HG02981 (cell line): ENCODE measurements around the gene KDM4B.

Experiments used
- ATAC-seq: cut with Tn5 transposase; IDR thresholded peaks from one replicate; pipeline ENCODE4 v1.9.1; 2021; ENCODE audit warnings: mild to moderate bottlenecking, moderate library complexity; ENCODE audit not compliant: unreplicated experiment

KDM4B gene

DNA sequence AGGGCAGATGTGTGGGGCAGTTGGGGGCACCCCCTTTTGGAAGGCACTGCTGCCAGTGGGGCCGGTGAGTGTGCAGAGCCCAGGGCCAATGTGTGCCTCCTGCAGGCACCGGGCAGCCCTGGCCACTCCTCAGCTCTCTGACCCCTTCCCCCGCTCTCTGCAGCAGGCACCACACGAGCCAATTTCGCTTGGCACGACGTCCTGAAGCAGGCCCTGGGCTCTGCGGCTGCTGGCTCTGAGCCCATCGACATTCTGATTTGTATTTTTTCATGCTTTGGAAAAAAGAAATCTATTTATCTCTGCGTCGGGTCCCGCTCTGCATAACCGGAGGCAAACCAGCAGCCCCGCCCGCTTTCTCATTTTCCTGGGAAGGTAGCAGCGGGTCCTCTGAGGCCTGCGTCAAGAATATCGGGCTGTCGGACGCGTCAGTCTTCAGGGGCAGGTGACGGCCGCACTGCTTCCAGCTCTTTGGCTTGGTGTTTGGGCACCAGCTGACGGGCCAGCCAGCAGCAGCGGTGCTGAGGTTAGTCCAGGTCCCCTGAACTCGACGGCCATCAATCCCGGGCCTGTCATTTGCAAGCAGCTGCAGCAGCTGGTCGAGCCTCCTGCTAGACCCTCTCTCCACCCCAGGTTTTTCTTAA lies 134.3 kb downstream of the KDM4B start:
- ATAC-seq, result no peak

DNA sequence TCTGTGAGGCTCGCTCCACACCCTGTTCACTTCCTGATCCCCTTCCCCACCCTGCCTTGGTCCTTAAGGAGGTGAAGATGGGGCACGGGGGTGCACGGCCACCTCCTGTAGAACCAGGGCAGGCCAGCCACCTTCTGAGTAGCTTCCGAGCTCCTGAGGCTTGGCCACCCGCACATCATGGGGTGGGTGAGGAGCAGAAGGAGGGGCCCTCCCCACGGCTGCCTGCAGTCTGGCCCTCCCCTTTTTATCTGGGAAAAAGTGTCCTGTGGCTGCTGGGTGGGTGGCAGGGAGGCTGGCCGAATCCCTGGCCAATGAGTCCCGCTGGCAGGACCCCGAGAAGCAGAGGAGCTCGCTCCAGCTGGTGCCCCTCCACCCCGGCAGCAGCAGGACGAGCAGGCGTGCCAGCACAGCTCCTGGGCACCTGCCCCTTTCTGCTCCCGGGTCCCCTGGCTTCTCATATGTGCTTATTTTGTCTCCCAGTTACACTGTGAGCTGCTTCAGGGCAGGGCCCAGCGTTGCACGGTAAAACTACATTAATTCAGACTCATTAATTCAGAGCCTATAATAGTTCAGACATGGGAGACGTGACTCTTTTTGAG lies 135.0 kb downstream of the KDM4B start:
- no peak for ATAC-seq

DNA sequence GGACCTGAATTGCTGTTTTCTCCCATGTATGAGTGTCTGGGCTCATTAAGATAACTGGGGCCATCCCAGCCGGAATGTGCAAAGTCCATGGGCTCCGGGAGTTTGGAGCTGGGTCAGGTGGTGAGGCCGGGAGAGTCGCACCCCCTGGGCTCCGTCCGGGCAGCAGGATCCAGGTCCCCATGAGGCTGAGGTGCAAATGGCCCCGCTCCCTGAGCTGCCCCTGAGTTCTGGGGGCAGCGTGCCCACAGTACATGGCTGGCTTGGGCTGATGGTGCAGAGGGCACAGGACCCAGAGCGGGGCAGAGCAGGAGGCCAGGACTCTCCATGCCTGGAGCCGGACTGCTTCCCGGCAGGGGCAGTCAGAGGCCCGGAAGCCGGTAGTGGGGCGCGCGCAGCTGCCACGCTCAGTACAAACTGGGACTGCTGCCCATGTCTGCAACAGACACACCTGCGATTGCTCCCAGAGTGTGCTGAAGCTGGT lies 136.0 kb downstream of the KDM4B start:
- ATAC-seq, result no peak

DNA sequence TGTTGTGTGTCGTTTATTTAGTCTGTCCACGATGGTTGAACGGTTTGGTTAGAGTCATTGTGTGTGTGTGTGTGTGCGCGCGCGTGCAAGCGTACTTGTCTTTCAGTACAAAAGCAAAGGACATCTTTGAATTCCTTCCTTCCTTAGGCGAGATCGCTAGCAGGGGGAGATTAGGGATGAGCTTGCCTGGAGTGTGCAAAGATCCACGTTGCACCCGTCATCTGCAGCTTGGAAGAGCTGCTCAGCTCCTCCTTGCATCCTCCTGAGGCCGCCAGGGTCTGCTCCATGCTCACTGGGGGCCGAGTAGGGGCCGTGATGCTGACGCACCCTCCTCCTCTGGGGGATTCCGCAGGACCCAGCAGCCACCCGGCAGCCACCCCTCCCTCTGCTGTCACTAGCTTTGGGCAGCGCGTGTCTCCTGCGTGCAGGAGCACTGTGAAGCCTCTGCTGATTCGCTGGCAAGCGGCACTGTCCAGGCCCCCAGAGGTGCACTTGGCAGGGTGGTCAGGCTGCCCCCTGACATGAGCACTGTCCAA lies 137.3 kb downstream of the KDM4B start:
- no peak for ATAC-seq

DNA sequence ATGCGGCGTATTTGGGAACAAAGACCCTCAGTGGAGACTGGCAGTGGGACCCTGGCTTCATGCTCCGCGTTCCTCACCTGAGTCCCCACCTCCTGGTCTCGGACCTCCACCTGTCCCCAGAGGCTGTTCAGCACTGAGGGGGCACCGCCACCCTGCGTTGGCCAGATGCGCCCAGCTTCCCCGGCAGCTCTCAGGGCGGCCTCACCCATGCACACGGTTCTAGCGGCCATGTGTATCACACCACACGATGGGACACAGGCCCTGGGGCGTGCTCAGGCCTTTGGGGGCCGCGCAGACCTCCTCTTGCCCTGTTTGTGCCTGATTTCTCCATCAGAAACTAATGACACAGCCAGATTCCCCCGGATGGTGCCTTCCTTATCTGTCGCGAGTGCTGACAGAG lies 138.1 kb downstream of the KDM4B start:
- ATAC-seq, result no peak

DNA sequence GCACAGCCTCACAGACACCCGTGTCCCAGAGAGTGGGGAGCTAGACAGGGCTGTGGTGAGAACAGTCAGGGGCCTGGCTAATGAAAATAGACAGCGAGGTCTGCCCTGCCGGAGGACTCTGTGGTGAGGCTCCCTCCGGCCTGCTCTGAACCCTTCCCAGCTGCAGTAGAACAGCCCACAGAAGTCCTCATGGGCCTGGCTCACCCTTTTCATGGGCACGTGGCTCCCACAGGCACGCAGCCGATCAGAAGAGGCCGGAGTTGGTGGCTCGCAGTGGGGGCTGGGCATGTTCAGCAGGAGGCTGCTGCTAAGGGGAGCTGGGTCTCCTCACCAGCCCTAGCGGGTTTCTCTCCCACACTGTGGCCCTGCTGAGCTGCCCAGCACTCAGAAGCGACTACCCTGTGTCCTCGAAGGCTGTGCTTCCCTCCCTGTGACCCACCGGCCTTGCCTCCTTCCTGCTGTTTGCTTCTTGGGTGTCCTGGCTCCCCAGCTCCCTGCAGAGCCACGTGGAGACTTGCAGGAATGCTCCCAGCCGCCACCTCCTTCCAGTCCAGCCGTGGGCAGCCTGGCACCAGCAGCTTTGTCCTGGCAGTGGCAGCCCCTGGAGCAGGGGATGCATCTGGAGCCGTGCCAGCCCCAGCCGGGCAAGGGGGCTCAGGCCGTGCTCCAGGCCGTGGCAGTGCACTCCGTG lies 138.7 kb downstream of the KDM4B start:
- ATAC-seq, result no peak

DNA sequence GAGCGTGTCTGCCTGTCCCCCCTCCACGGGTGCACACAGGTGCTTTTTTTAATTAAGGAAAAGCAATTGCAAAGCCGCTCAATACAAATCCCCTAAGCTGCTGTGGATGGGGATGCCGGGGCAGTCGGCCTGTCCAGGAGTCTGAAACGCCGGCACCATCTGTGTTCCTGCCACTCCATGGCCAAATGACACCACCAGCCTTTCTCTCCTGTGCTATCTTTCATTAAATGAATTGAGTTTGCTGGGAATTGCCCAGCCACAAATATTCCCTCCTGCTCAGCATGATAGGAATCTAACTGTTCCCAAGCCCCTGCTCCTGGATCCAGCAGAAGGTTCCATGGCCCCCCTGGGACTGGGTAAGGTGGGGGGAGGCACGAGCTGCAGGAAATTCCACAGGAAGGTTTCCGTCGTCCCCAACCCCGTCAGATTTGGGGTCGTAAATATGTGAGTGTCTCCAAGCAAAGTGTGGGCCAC lies 139.2 kb downstream of the KDM4B start:
- ATAC-seq, result no peak

DNA sequence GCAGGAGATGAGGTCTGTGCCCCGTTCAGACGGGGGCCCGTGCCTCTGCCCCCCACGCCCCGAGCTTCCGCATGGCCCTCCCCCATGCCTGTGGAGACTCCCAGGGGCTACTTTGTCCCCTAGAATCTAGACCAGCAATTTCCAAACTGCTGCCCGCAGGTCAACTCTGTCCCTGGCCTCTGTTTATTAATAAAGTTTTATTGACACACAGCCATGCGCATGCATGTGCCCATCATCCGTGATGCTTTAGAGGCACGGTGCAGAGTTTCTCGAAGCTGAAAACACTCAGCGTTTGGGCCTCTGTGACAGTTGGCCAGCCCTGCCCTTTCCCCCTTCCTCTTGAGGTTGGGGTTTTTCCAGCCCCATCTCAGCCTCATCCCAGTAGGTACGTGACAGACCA lies 140.0 kb downstream of the KDM4B start:
- ATAC-seq, result no peak

DNA sequence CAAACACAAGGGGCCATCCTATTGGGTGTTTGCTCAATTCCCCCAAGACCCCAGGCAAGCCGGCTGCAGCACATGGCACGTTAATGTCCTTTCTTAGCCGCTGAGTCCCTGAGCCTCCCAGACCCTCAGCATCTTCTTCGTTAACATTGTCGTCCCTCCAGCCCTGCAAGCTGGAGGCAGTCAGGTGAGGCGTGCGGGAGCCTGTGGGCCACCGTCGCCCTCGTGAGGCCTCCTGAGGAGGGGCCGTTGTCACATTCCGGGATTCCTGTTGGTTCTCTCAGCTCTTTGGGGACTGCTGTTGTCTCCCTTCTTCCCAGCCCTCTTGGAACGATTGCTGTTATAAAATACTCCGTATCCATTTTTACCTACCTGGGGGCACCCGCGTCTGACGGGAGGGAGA lies 140.6 kb downstream of the KDM4B start:
- no peak for ATAC-seq

DNA sequence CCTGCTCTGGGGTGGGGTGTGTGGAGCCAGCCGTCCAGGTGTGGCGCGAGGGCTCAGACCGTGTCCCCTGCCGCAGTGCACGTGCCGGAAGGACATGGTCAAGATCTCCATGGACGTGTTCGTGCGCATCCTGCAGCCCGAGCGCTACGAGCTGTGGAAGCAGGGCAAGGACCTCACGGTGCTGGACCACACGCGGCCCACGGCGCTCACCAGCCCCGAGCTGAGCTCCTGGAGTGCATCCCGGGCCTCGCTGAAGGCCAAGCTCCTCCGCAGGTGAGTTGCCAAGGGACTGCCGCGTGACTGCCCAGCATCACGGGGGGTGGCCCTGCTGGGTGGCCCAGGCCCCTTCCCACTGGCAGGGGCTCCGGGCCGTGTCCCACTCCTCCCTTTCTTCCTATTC lies 141.6 kb downstream of the KDM4B start:
- ATAC-seq, result no peak

DNA sequence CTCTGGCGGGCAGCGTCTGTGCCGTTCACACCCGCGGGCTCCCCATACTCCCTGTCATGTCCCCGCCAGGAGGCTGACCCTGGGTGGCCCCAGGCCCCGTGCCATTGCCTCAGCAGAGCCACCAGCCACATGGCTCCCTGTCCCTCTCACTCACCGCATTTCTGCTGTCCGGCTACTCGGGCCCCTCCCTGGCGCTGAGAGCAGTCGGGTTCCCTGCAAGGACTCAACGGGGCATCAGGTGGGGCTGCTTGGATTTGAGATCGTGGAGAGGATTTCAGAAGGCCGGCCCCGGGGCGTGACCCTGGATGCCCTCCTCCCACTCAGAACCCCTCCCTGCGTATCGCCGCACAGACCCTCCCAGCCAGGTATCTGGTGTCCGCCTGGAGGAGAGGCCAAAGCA lies 142.1 kb downstream of the KDM4B start:
- no peak for ATAC-seq

DNA sequence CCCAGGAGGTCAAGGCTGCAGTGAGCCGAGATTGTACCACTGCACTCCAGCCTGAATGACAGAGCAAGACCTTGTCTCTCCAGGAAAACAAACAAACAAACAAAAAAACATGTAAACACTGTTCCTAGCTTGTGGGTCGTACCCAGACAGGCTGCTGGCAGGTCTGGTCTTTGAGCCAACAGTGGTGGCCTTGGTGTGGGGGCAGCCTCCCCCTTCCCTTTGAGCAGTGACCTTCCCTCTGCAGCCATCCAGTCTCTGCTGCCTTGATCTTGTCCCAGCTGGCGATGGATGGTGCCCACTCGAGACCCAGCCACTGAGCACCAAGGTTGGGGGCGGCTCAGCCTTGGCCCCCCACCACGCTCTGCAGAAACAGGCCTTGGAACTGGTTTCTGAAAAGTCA lies 143.3 kb downstream of the KDM4B start:
- ATAC-seq, result no peak

DNA sequence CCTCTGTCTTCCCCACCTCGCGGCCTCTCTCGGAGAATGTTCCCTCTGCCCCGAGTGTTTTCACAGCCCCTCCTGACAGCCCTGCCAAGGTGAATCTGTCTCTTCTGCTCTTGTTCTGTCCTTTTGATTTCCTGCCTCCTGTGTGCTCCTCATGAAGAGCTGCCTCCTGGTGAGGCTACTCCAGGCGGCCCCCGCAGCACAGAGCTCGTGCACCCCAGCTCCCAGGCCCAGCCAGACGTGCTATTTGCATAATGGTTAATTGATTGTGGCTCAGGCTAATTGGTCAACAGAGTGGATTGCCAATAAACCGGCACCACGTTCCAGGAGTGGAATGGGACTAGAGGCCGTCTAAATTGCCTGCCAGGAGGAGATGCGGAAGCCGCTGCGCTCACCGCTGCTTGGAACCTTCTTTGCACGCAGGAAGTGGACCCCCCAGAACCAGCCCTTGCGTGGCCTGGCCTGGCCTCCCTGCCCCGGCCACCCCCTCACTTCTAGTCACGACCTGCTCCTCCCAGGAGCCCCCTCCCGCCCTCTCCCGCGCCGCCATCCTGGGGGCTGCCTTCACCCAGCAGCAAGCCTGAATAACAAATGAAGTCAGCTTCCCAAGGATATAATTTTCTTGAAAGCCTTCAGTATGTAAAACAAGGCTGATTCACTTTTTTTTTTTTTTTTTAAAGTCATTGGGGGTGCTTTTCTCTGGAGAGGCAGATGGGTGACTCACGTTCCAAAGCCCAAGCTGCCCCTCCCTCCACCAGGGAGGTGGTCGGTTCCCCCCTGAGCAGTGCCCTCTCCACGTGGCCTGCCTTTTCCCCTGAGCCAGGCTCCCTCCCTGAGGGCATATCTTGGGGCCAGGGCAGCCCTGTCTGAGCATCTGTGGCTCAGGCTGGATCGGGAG lies 144.0 kb downstream of the KDM4B start:
- ATAC-seq, result no peak

DNA sequence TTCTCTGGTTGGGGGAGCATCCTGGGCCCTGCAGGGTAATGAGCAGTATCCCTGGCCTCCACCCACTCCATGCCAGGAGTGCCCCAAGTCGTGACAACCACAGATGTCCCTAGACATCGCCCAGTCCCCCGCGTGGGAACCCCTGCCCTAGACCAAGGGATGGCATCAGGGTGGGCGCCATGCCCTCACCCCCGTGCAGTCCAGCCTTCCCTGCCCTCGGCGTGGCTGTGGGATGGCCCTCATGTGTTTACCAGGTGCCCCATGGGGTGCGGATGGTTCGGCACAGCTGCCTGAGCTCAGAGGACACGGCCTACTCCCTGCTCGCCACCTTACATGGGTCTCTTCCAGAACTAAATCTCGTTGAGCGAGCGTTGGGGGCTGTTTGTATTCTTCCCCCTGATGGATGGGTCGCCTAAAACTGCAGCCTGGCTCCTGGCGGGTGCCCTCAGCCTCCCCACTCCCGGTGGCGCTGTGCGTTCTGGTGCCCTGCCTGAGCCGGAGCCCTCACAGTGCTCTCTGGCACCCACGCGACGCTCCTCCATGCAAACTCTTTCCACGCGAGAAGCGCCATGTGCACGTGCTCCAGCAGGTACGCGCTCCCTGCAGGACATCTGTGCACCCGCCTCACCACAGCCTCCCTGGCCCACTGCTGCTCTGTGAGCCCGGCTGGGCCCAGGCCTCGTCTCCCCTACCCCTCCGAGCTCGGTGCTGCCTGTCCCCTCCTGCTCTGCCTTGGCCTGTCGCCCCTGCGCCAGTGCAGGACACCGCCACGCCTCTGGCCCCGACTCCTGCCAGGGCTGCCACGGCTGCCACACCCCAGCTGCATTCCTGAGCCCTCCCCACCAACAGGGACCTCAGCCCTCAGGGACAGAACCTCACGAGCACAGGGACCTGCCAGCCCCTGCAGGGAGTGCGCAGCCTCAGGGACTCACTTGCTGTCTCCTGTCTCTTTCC lies 145.0 kb downstream of the KDM4B start:
- ATAC-seq, result no peak

DNA sequence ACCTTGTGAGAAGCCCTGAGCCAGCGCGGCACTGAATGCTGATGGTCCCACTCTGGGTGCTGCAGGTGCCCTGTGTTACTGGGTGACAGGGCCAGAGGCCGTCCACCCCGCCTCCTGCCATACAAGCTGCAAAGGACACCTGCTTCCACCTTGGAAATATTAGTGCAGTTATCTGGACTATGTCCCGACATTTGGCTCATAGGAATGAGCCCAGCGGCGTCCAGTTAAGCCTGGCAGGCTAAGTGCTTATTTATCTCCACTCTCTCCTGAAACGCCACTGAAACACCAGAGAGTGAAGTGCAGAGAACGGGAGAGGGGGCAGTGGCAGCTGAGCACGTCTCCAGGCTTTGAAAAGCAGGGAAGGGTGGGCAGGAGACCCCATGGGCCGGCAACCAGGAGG lies 145.8 kb downstream of the KDM4B start:
- ATAC-seq, result no peak

DNA sequence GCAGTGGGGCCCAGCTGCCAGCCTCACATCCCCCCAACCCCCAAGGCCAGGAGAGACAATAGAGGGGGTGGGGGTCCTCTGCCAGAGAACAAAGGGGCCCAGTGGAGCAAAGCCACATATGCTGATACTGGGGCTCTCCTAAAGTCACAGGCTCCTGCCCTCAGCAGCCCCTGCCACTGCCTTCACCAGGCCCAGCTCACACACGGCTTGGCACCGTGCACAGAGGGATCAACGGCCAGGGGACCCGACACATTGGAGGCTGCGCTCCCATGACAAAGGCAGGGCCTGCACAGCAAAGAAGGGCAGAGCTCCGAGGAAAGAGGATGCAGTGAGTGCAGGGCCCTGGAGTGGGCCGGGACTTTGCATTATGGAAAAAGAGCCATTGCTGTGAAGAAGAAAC lies 146.4 kb downstream of the KDM4B start:
- ATAC-seq, result no peak

DNA sequence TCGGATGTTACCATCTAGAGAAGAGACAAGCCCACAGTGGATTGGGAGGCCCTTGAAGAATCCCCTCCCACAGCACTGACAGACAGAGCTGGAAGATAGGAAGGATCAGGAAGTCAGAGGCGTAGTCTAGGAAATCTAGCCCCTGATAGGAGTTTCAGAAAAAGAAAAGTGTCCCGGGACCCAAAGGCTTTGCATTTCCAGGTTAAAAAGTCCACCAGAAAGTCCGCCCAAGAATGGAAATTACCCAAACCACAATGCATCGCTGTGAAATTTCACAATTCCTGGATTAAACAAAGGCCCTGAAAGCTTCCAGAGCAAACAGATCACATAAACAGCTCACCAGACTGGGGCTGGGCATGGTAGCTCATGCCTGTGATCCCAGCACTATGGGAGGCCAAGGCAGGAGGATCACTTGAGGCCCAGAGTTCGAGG lies 146.9 kb downstream of the KDM4B start:
- ATAC-seq, result no peak

DNA sequence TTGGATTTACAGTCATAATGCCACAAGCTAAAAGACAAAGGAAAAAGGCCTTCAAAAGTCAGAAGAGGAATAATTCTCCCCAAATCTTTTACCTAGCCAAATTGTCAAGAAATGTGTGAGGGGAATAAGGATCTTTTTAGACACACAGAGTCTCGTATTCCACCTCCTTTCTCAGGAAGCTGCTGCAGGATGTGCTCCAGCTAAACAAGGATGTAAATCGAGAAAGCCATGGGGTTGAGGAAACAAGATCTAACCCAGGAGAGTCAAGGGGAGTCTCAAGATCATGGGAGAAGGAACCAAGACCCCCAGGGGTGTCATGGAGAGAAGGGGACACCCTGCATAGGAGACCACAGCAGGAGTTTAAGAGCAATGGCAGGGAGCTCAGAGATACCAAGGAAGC lies 147.4 kb downstream of the KDM4B start:
- ATAC-seq, result no peak

DNA sequence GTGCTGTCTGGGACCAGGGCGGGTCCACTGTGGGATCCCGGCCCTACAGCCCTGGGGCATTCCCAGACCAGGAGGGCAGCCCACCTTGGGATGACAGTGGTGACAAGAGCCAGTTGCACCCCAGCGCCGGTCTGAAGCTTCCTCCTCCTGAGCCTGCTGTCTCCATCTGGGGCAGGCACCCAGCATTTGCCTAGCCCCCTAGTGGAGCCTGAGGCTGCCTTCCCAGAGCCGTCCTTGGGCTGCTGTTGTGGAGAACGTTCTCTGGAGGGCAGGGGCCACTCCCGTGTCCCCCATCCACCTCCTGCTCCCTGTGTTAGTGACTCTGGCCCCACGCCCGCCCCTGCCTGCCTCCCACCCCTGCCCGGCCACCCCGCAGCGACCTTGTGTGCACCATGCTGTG lies 148.5 kb downstream of the KDM4B start:
- no peak for ATAC-seq

DNA sequence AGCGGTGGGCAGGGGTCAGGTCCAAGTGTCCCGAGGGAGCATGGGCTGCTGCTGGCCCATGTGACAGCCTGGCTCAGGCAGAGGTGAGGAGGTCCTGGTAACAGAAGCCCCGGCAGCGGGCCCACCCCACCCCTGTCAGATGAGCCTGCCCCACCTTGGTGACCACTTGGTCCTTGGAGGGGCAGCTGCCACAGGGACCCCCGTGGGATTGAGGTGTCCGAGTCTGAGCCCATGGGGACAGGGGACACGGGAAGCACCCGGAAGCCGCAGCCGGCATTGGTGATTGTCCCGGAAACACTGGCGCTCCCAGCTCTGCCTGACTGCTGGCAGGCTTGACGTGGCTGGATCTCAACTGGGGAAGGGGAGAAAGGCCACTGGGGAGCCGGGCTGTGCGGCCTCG lies 149.1 kb downstream of the KDM4B start:
- no peak for ATAC-seq
